Liver (tissue), 3 donors: Measurements from ENCODE around the gene GRIN2A.

ENCODE experiments used
- EGR1 ChIP-seq, 2 donors: IDR thresholded peaks; 2 replicates each; pipeline ENCODE4 v1.6.1; 2016 to 2018; ENCODE audit warnings: antibody characterized with exemption in 2 of 2, low read depth in 2 of 2
- REST ChIP-seq: IDR thresholded peaks from 2 replicates; pipeline ENCODE4 v1.6.1; 2016; ENCODE audit warnings: antibody characterized with exemption, mild to moderate bottlenecking
- RXRA ChIP-seq, 2 donors: IDR thresholded peaks; 2 replicates each; pipeline ENCODE4 v1.6.1; 2017 to 2018; ENCODE audit warnings: antibody characterized with exemption in 2 of 2, mild to moderate bottlenecking in 1 of 2
- TAF1 ChIP-seq: conservative IDR thresholded peaks from 2 replicates; pipeline ENCODE4 v1.6.1; 2016; ENCODE audit warnings: antibody characterized with exemption, mild to moderate bottlenecking
- TF ChIP-seq, protein P1 (sequence below): fragments of 150-350 bp; IDR thresholded peaks from 2 replicates; pipeline ENCODE4 v1.5.1; 2017; ENCODE audit warnings: improper control_type of control experiment, low read depth, low read length; ENCODE audit not compliant: missing input control
- donor health status: healthy.
- donor health status: healthy.

- no peak for TF ChIP-seq REST
- TF ChIP-seq, protein P1, sequence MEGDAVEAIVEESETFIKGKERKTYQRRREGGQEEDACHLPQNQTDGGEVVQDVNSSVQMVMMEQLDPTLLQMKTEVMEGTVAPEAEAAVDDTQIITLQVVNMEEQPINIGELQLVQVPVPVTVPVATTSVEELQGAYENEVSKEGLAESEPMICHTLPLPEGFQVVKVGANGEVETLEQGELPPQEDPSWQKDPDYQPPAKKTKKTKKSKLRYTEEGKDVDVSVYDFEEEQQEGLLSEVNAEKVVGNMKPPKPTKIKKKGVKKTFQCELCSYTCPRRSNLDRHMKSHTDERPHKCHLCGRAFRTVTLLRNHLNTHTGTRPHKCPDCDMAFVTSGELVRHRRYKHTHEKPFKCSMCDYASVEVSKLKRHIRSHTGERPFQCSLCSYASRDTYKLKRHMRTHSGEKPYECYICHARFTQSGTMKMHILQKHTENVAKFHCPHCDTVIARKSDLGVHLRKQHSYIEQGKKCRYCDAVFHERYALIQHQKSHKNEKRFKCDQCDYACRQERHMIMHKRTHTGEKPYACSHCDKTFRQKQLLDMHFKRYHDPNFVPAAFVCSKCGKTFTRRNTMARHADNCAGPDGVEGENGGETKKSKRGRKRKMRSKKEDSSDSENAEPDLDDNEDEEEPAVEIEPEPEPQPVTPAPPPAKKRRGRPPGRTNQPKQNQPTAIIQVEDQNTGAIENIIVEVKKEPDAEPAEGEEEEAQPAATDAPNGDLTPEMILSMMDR = no peak
- TF ChIP-seq EGR1 (IDR thresholded peaks at IDR 0.05; ENCODE audit: low read depth in 2 of 2) = no peak
- TF ChIP-seq RXRA (IDR thresholded peaks at IDR 0.05) = no peak
- no peak for TF ChIP-seq TAF1
Measured at GRCh38 chr16:10154389-10154788, 27.8 kb downstream of the GRIN2A start.
